GM21526 (cell line): ENCODE measurements around the gene ELP4.
"Not testable (repeated sequence)": the region's sequence is repeated elsewhere in the genome, so short reads cannot be mapped to it uniquely, and the experiment has no call there.

Source experiments
- ATAC-seq: cut with Tn5 transposase; IDR thresholded peaks from one replicate; pipeline ENCODE4 v1.9.1; 2021; ENCODE audit warnings: moderate library complexity; ENCODE audit not compliant: unreplicated experiment, low FRiP score

ELP4 gene

GRCh38 chr11:31535479-31535878 is 25.9 kb downstream of the ELP4 start:
- no peak for ATAC-seq

- ATAC-seq = no peak
Measured at GRCh38 chr11:31542862-31543261, 33.3 kb downstream of the ELP4 start.

- no peak for ATAC-seq
Measured at GRCh38 chr11:31555938-31556337, 46.4 kb downstream of the ELP4 start.

- ATAC-seq = no peak
Measured at GRCh38 chr11:31558001-31558400, 48.4 kb downstream of the ELP4 start.

GRCh38 chr11:31560842-31561476 is 51.4 kb downstream of the ELP4 start:
- no peak for ATAC-seq

- not testable (repeated sequence) for ATAC-seq
Measured at GRCh38 chr11:31564517-31564916, 55.0 kb downstream of the ELP4 start.

- ATAC-seq = not testable (repeated sequence)
Measured at GRCh38 chr11:31574133-31574532, 64.6 kb downstream of the ELP4 start.

- ATAC-seq = not testable (repeated sequence)
Measured at GRCh38 chr11:31575764-31576163, 66.2 kb downstream of the ELP4 start.

- ATAC-seq = not testable (repeated sequence)
Measured at GRCh38 chr11:31579412-31579811, 69.8 kb downstream of the ELP4 start.

GRCh38 chr11:31582697-31583096 is 73.1 kb downstream of the ELP4 start:
- ATAC-seq = no peak

- no peak for ATAC-seq
Measured at GRCh38 chr11:31598454-31598853, 88.9 kb downstream of the ELP4 start.

- no peak for ATAC-seq
Measured at GRCh38 chr11:31601635-31602282, 92.2 kb downstream of the ELP4 start.

- ATAC-seq = no peak
Measured at GRCh38 chr11:31606893-31607292, 97.3 kb downstream of the ELP4 start.

- no peak for ATAC-seq
Measured at GRCh38 chr11:31607914-31608313, 98.3 kb downstream of the ELP4 start.

GRCh38 chr11:31608995-31609394 is 99.4 kb downstream of the ELP4 start:
- ATAC-seq = no peak

- ATAC-seq = no peak
Measured at GRCh38 chr11:31610544-31610943, 101.0 kb downstream of the ELP4 start.

- ATAC-seq = no peak
Measured at GRCh38 chr11:31617246-31617645, 107.7 kb downstream of the ELP4 start.

- no peak for ATAC-seq
Measured at GRCh38 chr11:31619980-31620379, 110.4 kb downstream of the ELP4 start.

GRCh38 chr11:31620434-31620833 is 110.9 kb downstream of the ELP4 start:
- ATAC-seq = no peak

GRCh38 chr11:31625868-31626267 is 116.3 kb downstream of the ELP4 start:
- ATAC-seq = no peak

- ATAC-seq = no peak
Measured at GRCh38 chr11:31628111-31628510, 118.5 kb downstream of the ELP4 start.

- no peak for ATAC-seq
Measured at GRCh38 chr11:31636983-31637382, 127.4 kb downstream of the ELP4 start.
